Measurements from ENCODE around the gene SALL3. TPM values are rescaled to one million over a fixed set of nuclear protein-coding genes. Genes with fewer than 3 reads are reported as not detected.
"Not testable (repeated sequence)": the region's sequence is repeated elsewhere in the genome, so short reads cannot be mapped to it uniquely, and the experiment has no call there.

Gene SALL3
- total and polyA plus RNA-seq, 2 experiments from 2014 or later, result 0.09 to 3.0 TPM

DNA sequence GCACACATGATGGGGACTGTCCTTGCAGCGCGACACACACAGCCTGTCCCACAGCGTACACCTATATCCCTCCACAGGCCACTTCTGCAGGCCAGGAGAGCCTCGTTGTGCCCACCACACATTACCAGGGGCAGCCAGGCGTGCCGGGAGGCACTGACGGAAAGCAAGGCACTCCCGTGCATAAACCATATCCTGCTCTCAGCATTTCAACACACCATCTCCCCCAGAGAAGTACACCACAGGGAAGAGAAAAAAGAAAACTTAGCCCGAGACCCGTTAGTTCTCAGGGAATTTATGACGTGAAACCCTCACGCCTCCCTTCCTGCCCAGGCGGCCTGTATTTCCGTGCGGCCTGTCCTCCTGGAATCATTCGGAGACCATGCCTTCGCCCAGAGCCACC, 24.6 kb upstream of the SALL3 start:
- no peak for DNase-seq (ENCODE audit: low read depth in 1 of 2, low spot score in 1 of 2)
- Histone ChIP-seq H3K27ac (no peak overlapping the region), H3K27me3 (no peaks in the 10 kb centered on the region), H3K9me3 (ENCODE audit: low read depth) (no peaks in the 10 kb centered on the region), H3K4me1 (ENCODE audit: low read depth) (no peaks in the 10 kb centered on the region), H3K4me3 (no peak overlapping the region), H3K36me3 (no peaks in the 10 kb centered on the region)
- TF ChIP-seq, protein P1, sequence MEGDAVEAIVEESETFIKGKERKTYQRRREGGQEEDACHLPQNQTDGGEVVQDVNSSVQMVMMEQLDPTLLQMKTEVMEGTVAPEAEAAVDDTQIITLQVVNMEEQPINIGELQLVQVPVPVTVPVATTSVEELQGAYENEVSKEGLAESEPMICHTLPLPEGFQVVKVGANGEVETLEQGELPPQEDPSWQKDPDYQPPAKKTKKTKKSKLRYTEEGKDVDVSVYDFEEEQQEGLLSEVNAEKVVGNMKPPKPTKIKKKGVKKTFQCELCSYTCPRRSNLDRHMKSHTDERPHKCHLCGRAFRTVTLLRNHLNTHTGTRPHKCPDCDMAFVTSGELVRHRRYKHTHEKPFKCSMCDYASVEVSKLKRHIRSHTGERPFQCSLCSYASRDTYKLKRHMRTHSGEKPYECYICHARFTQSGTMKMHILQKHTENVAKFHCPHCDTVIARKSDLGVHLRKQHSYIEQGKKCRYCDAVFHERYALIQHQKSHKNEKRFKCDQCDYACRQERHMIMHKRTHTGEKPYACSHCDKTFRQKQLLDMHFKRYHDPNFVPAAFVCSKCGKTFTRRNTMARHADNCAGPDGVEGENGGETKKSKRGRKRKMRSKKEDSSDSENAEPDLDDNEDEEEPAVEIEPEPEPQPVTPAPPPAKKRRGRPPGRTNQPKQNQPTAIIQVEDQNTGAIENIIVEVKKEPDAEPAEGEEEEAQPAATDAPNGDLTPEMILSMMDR (IDR thresholded peaks at IDR 0.05; ENCODE audit: low read depth, low read length), result no peak

DNA sequence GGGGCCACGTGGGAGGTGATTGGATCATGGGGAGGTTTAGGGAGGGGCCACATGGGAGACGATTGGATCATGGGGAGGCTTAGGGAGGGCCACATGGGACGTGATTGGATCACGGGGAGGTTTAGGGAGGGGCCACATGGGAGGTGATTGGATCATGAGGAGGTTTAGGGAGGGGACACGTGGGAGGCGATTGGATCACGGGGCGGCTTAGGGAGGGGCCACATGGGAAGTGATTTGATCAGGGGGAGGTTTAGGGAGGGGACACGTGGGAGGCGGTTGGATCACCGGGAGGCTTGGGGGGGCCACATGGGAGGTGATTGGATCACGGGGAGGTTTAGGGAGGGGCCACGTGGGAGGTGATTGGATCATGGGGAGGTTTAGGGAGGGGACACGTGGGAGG, 22.5 kb upstream of the SALL3 start:
- H3K36me3 ChIP-seq, result no peaks in the 10 kb centered on the region
- DNase-seq (ENCODE audit: low read depth in 1 of 2, low spot score in 1 of 2), result no peak
- no peaks in the 10 kb centered on the region for H3K27me3 ChIP-seq
- no peaks in the 10 kb centered on the region for H3K4me1 ChIP-seq (ENCODE audit: low read depth)
- no peaks in the 10 kb centered on the region for H3K9me3 ChIP-seq (ENCODE audit: low read depth)
- TF ChIP-seq, protein P1 (IDR thresholded peaks at IDR 0.05; ENCODE audit: low read depth, low read length), result no peak
- no peak overlapping the region for H3K27ac ChIP-seq
- no peak overlapping the region for H3K4me3 ChIP-seq

DNA sequence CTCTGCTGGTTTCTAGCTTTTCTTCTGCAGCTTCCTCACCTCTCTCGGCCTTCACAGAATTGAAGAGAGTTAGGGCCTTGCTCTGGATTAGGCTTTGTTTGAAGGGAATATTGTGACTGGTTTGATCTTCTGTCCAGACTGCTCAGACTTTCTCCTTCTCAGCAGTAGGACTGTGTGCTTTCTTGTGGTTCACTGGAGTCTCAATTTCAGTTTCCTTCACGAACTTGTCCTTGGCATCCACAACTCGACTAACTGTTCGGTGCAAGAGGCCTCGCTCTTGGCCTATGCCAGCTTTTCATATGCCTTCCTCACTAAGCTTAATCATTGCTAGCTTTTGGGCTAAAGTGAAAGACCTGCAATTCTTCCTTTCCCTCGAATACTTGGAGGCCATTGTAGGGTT, 18.9 kb upstream of the SALL3 start:
- TF ChIP-seq, protein P1 (IDR thresholded peaks at IDR 0.05; ENCODE audit: low read depth, low read length), result no peak
- H3K9me3 ChIP-seq (ENCODE audit: low read depth), result no peaks in the 10 kb centered on the region
- no peak overlapping the region for H3K27ac ChIP-seq
- H3K4me1 ChIP-seq (ENCODE audit: low read depth), result no peaks in the 10 kb centered on the region
- H3K27me3 ChIP-seq, result no peaks in the 10 kb centered on the region
- no peaks in the 10 kb centered on the region for H3K36me3 ChIP-seq
- no peak overlapping the region for H3K4me3 ChIP-seq
- no peak for DNase-seq (ENCODE audit: low read depth in 1 of 2, low spot score in 1 of 2)

DNA sequence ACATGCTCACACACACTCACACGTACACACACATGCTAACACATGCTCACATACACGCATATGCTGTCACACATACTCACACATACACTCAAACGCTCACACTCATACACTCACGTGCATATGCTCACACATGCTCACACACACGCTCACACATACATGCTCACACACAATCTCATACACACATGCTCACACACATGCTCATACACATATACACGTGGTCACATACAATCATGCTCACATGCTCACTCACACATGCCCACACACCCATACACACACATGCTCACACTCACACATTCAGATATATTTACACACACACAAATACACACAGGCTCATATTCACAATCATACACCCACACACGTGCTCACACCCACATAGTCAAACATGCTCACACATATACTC, 17.5 kb upstream of the SALL3 start:
- H3K27ac ChIP-seq, result no peak overlapping the region
- no peak for DNase-seq (ENCODE audit: low read depth in 1 of 2, low spot score in 1 of 2)

DNA sequence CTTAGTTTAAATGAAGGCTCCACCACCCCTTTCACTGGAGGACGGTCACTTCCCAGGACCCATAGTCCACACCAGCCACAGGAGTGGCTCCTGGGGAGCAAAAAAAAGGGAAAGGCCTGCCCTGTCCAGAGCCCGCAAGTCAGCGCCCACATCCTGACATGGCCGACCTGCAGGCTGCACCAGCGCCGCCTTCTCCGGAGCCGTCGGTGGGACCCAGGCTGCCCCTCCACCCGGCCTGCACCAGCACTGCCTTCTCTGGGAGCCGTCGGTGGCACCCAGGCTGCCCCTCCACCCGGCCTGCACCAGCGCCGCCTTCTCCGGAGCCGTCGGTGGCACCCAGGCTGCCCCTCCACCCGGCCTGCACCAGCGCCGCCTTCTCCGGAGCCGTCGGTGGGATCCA, 14.9 kb upstream of the SALL3 start:
- not testable (repeated sequence) for H3K4me3 ChIP-seq; H3K36me3 ChIP-seq; DNase-seq (ENCODE audit: low read depth in 1 of 2, low spot score in 1 of 2); H3K27ac ChIP-seq; H3K9me3 ChIP-seq (ENCODE audit: low read depth); H3K4me1 ChIP-seq (ENCODE audit: low read depth)
- H3K27me3 ChIP-seq, result peaks cover 23% of the 10 kb centered on the region

More for the DNA sequence above, 17.5 kb upstream of the SALL3 start:
- Histone ChIP-seq H3K27me3 (no peaks in the 10 kb centered on the region), H3K4me3 (no peak overlapping the region), H3K36me3 (no peaks in the 10 kb centered on the region), H3K4me1 (ENCODE audit: low read depth) (no peaks in the 10 kb centered on the region), H3K9me3 (ENCODE audit: low read depth) (no peaks in the 10 kb centered on the region)
- TF ChIP-seq, protein P1 (IDR thresholded peaks at IDR 0.05; ENCODE audit: low read depth, low read length), result no peak

DNA sequence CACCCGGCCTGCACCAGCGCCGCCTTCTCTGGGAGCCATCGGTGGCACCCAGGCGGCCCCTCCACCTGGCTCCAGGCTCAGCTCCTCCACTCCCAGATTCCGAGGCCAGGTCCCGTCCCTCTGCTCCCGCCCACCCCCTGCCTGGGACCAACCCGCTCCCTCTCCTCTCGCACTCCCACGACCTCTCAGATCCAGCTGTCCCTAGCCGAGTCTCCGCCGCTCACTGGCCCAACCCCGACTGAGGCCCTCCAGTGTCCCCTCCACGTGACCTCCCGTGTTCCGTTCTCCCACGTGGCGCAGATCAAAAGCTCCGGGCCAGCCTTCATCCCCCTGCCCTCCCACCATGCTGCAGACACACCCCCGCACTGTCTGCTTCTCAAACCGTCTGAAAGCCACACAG, 14.4 kb upstream of the SALL3 start:
- DNase-seq (ENCODE audit: low read depth in 1 of 2, low spot score in 1 of 2), result no peak

More for the DNA sequence above, 14.4 kb upstream of the SALL3 start:
- no peak overlapping the region for H3K4me3 ChIP-seq
- no peaks in the 10 kb centered on the region for H3K36me3 ChIP-seq
- no peak overlapping the region for H3K27ac ChIP-seq
- TF ChIP-seq, protein P1 (IDR thresholded peaks at IDR 0.05; ENCODE audit: low read depth, low read length), result no peak
- no peaks in the 10 kb centered on the region for H3K9me3 ChIP-seq (ENCODE audit: low read depth)
- H3K4me1 ChIP-seq (ENCODE audit: low read depth), result no peaks in the 10 kb centered on the region
- H3K27me3 ChIP-seq, result peaks cover 28% of the 10 kb centered on the region
